DND-41 (cell line): ENCODE results near the gene CLRN2.

Source experiments
- ATAC-seq: fragments of 200-7000 bp; cut with Tn5 transposase; 3 replicates; pipeline ENCODE4 v1.9.1; 2021; ENCODE audit warnings: low read depth; ENCODE audit not compliant: insufficient read depth
- DNase-seq: peaks from one replicate; pipeline ENCODE4 v3.0.0-alpha.2; 2020
- H2AFZ ChIP-seq: 2 replicates; pipeline ENCODE4 v1.6.0; 2012; ENCODE audit warnings: low read depth, low read length
- H3K27ac ChIP-seq: 2 replicates; pipeline ENCODE4 v1.5.1; 2012; ENCODE audit warnings: low read length, inconsistent platforms
- H3K27me3 ChIP-seq: fragments of 200-600 bp; sonication (generic); 2 replicates; pipeline ENCODE4 v1.6.0; 2012; ENCODE audit warnings: low read length, mild to moderate bottlenecking, inconsistent platforms; ENCODE audit not compliant: insufficient read depth, poor library complexity
- H3K36me3 ChIP-seq: 2 replicates; pipeline ENCODE4 v1.5.1; 2012; ENCODE audit warnings: low read length, inconsistent platforms; ENCODE audit not compliant: insufficient read depth
- H3K4me1 ChIP-seq: 2 replicates; pipeline ENCODE4 v1.5.1; 2012; ENCODE audit warnings: mild to moderate bottlenecking, low read length; ENCODE audit not compliant: insufficient read depth
- H3K4me2 ChIP-seq: 2 replicates; pipeline ENCODE4 v1.6.0; 2012; ENCODE audit warnings: mild to moderate bottlenecking, moderate library complexity, low read length, inconsistent platforms; ENCODE audit not compliant: insufficient read depth
- H3K4me3 ChIP-seq, 2 experiments: fragments of 200-600 bp in 1 of 2; shearing (Covaris generic) in 1 of 2; 2 replicates each; pipeline ENCODE4 v1.5.1; 2012 to 2016; ENCODE audit warnings: inconsistent platforms in 2 of 2, low read length in 2 of 2, mild to moderate bottlenecking in 2 of 2, low read depth in 1 of 2, moderate library complexity in 1 of 2
- H3K79me2 ChIP-seq: 2 replicates; pipeline ENCODE4 v1.6.0; 2012; ENCODE audit warnings: low read length, inconsistent platforms; ENCODE audit not compliant: insufficient read depth
- H3K9ac ChIP-seq: 2 replicates; pipeline ENCODE4 v1.6.0; 2012; ENCODE audit warnings: low read depth, mild to moderate bottlenecking, inconsistent platforms, low read length, moderate library complexity
- H3K9me3 ChIP-seq: 2 replicates; pipeline ENCODE4 v1.5.1; 2012; ENCODE audit warnings: low read length, moderate library complexity, mild to moderate bottlenecking, inconsistent platforms; ENCODE audit not compliant: insufficient read depth, severe bottlenecking
- H4K20me1 ChIP-seq: 2 replicates; pipeline ENCODE4 v1.6.0; 2012; ENCODE audit warnings: low read length; ENCODE audit not compliant: insufficient read depth
- CTCF ChIP-seq: IDR thresholded peaks from 2 replicates; pipeline ENCODE4 v1.5.1; 2012; ENCODE audit warnings: borderline replicate concordance, low read length, moderate library complexity, mild to moderate bottlenecking; ENCODE audit not compliant: poor library complexity, severe bottlenecking; ENCODE audit errors: extremely low read depth
- EZH2 ChIP-seq: IDR thresholded peaks from 3 replicates; pipeline ENCODE4 v1.6.1; 2012; ENCODE audit warnings: borderline replicate concordance, low read depth, mild to moderate bottlenecking, moderate library complexity, low read length, inconsistent platforms; ENCODE audit not compliant: severe bottlenecking

Gene CLRN2

DNA sequence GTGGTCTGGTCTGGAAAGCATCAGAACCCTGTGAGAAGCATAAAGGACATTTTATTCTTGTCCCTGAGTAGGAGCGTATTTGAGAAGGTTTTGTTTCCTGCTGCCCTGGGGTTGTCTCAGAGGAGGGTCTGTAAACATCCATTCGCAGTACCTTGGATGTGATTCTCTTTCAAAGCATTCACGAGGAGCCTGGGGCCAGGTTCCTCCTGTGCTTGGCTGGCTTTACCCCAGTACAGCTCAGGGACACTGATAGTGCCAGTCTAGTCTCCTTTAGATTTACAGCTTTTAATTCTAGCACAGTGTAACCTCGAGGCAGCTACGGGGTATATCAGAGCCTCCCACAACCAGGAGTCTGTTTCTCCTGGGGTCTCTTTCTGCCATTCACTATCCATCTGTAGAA is 2.7 kb downstream of the CLRN2 start:
- no peak overlapping the region for H3K4me3 ChIP-seq
- no peaks in the 10 kb centered on the region for H3K9me3 ChIP-seq
- no peak overlapping the region for H3K27ac ChIP-seq
- ATAC-seq (no peak), DNase-seq (no peak)
- no peak overlapping the region for H2AFZ ChIP-seq
- H3K4me2 ChIP-seq: no peak overlapping the region
- peaks cover 2% of the 10 kb centered on the region; the same call in 1 of the 2 replicates for H3K4me1 ChIP-seq
- H3K27me3 ChIP-seq: peaks cover 11% of the 10 kb centered on the region
- no peaks in the 10 kb centered on the region for H4K20me1 ChIP-seq
- H3K36me3 ChIP-seq: no peaks in the 10 kb centered on the region
- no peak for TF ChIP-seq EZH2
- TF ChIP-seq CTCF: no peak
- no peak overlapping the region for H3K9ac ChIP-seq
- H3K79me2 ChIP-seq: no peaks in the 10 kb centered on the region

- Histone ChIP-seq H3K36me3 (no peaks in the 10 kb centered on the region), H4K20me1 (no peaks in the 10 kb centered on the region), H3K4me3 (no peak overlapping the region), H3K27me3 (peaks cover 5% of the 10 kb centered on the region), H3K9me3 (no peaks in the 10 kb centered on the region), H3K27ac (no peak overlapping the region), H3K4me1 (no peaks in the 10 kb centered on the region), H3K9ac (no peak overlapping the region), H3K4me2 (no peak overlapping the region), H3K79me2 (no peaks in the 10 kb centered on the region), H2AFZ (no peak overlapping the region)
- ATAC-seq: no peak
- DNase-seq: no peak
- TF ChIP-seq EZH2 (no peak), CTCF (no peak)
These were observed 6.6 kb downstream of the CLRN2 start for GRCh38 chr4:17521595-17521994.

- H3K9me3 ChIP-seq: no peaks in the 10 kb centered on the region
- no peak overlapping the region for H3K4me2 ChIP-seq
- no peaks in the 10 kb centered on the region for H4K20me1 ChIP-seq
- H3K9ac ChIP-seq: no peak overlapping the region
- no peak overlapping the region for H3K4me3 ChIP-seq
- H3K27ac ChIP-seq: no peak overlapping the region
- H3K27me3 ChIP-seq: peaks cover 3% of the 10 kb centered on the region
- TF ChIP-seq CTCF (no peak), EZH2 (no peak)
- DNase-seq: no peak
- H3K4me1 ChIP-seq: no peaks in the 10 kb centered on the region
- H2AFZ ChIP-seq: no peak overlapping the region
- ATAC-seq: no peak
- no peaks in the 10 kb centered on the region for H3K79me2 ChIP-seq
- no peaks in the 10 kb centered on the region for H3K36me3 ChIP-seq
These were observed 8.7 kb downstream of the CLRN2 start for GRCh38 chr4:17523662-17524061.
